ENCODE measurements around the gene KIF3C. TPM values are rescaled to one million over a fixed set of nuclear protein-coding genes. Genes with fewer than 3 reads are reported as not detected.

KIF3C gene
- total and polyA plus RNA-seq, 2 of the 8 experiments (the other 6 are each of a cell fraction or from before 2014, with no cell fraction given): 13.4 to 58.1 TPM

- TF ChIP-seq CHD7 (IDR thresholded peaks at IDR 0.05; ENCODE audit: insufficient replicate concordance, low read length) (no peak), SP2 (IDR thresholded peaks at IDR 0.05; ENCODE audit: low read length) (no peak), BACH1 (IDR thresholded peaks at IDR 0.05; ENCODE audit: low read length) (no peak)
These were observed 31.4 kb upstream of the KIF3C start (continued) for GRCh38 chr2:26013668-26014067.

Measured in H1 (cell line).